Testis (tissue), 3 donors: ENCODE data around the gene USP47. TPM values are rescaled to one million over a fixed set of nuclear protein-coding genes. Genes with fewer than 3 reads are reported as not detected.

ENCODE experiments used
- DNase-seq: peaks from one replicate; pipeline ENCODE4 v3.0.0-alpha.2; 2019
- H3K27ac ChIP-seq, 2 donors: fragments of 200-600 bp; sonication (generic); one replicate each; pipeline ENCODE4 v1.5.1; 2019
- H3K27me3 ChIP-seq: fragments of 200-600 bp; sonication (generic); one replicate; pipeline ENCODE4 v1.5.1; 2019
- H3K36me3 ChIP-seq: fragments of 200-600 bp; sonication (generic); one replicate; pipeline ENCODE4 v1.5.1; 2017; ENCODE audit warnings: low read depth; ENCODE audit errors: missing control alignments
- H3K4me1 ChIP-seq: fragments of 200-600 bp; sonication (generic); one replicate; pipeline ENCODE4 v1.5.1; 2019
- H3K4me3 ChIP-seq, 2 donors: fragments of 200-600 bp; sonication (generic); one replicate each; pipeline ENCODE4 v1.5.1; 2017 to 2019
- H3K9me3 ChIP-seq: fragments of 200-600 bp; sonication (generic); one replicate; pipeline ENCODE4 v1.5.1; 2017
- POLR2A ChIP-seq: fragments of 450-650 bp; IDR thresholded peaks from one replicate; pipeline ENCODE4 v1.6.1; 2017; ENCODE audit warnings: antibody characterized with exemption, mild to moderate bottlenecking, moderate library complexity
- WGBS, 2 donors: methylation state at CpG; one replicate each; pipeline ENCODE4 v1.1.5; 2018; 5-methylcytosine and 5-hydroxymethylcytosine counted together
- intact Hi-C: fragments of 100-400 bp; cut with DNase I; formaldehyde crosslinking; loops from one replicate; pipeline ENCODE4 v1.15.1; 2023; ENCODE audit warnings: low total_unique reads
- polyA plus RNA-seq: library from polyadenylated mRNA; stranded (reverse); fragments of 350-450 nt; fragmentation: Illumina TruSeq; extraction: RNeasy Lipid Tissue Mini Kit (QIAGEN cat#74804); gene quantifications from one replicate; pipeline ENCODE4 v1.2.3, GENCODE V29; 2014; ENCODE audit warnings: low read depth, low replicate concordance; ENCODE audit not compliant: insufficient read depth
- total RNA-seq, 2 donors: library from RNA; depleted of rRNA; stranded (reverse); fragments of >200 nt; gene quantifications; one replicate each; pipeline ENCODE4 v1.2.3, GENCODE V29; 2016
- TF ChIP-seq, protein P1 (sequence below), 3 experiments: fragments of 450-650 bp in 2 of 3; fragments of 200-600 bp in 1 of 3; sonication (generic) in 1 of 3; IDR thresholded peaks; one replicate each; pipeline ENCODE4 v1.5.1; 2016 to 2019; ENCODE audit warnings: antibody characterized with exemption in 3 of 3, mild to moderate bottlenecking in 2 of 3, moderate library complexity in 1 of 3

USP47 gene
- total and polyA plus RNA-seq, 3 donors from 2014 or later = 35.1 to 111 (median 102) TPM

DNA sequence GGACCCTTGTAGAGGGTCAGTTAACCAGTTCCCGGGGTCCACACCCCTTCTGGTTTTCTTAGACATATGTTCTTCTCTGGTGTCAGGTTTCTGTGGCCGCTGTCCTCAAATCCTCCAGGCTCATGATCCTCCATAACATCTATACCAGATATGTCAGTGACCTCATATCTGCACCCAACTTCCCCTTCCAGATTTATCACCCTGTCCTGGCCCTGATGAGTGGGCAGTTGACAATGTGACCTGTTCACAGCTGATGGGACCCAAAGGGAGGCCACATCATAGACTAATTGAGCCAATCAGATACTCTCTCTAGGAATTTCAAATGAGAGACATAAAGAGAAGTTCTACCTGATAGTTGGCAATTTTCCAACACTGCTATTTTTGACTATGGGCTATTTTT is 161.6 kb downstream of the USP47 start:
- WGBS, 2 donors = 91 to 97% methylated on average over 2 of the region's 2 CpGs
- no peak for DNase-seq
- intact Hi-C loops = no loop called here
- no peaks in the 10 kb centered on the region for H3K9me3 ChIP-seq
- no peak for TF ChIP-seq POLR2A
- TF ChIP-seq, protein P1, sequence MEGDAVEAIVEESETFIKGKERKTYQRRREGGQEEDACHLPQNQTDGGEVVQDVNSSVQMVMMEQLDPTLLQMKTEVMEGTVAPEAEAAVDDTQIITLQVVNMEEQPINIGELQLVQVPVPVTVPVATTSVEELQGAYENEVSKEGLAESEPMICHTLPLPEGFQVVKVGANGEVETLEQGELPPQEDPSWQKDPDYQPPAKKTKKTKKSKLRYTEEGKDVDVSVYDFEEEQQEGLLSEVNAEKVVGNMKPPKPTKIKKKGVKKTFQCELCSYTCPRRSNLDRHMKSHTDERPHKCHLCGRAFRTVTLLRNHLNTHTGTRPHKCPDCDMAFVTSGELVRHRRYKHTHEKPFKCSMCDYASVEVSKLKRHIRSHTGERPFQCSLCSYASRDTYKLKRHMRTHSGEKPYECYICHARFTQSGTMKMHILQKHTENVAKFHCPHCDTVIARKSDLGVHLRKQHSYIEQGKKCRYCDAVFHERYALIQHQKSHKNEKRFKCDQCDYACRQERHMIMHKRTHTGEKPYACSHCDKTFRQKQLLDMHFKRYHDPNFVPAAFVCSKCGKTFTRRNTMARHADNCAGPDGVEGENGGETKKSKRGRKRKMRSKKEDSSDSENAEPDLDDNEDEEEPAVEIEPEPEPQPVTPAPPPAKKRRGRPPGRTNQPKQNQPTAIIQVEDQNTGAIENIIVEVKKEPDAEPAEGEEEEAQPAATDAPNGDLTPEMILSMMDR (IDR thresholded peaks at IDR 0.05) = no peak
- no peaks in the 10 kb centered on the region for H3K27me3 ChIP-seq
- H3K4me3 ChIP-seq = no peak overlapping the region
- no peak overlapping the region for H3K27ac ChIP-seq
- no peaks in the 10 kb centered on the region for H3K36me3 ChIP-seq
- H3K4me1 ChIP-seq = peaks cover 9% of the 10 kb centered on the region

DNA sequence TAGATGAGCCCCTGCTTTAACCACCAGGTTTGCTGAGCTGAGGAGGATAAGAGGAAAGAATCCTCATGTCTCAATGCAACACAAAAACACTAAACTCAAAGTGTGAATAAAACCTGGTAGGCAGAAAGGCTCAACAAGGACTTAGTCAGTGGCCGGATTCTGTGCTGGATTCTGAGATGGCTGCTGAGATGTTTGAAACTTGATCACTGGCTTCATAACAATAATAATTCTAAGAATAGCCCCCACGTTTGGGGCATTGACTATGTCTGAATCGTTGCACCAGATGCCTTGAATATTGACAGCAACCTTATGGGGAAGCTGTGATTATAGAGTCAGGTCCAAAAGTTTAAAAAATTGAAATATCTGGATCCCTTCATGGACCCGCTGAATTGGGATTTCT is 162.0 kb downstream of the USP47 start:
- no peaks in the 10 kb centered on the region for H3K27me3 ChIP-seq
- H3K4me3 ChIP-seq = no peak overlapping the region
- intact Hi-C loops = no loop called here
- no peaks in the 10 kb centered on the region for H3K9me3 ChIP-seq
- H3K27ac ChIP-seq = no peak overlapping the region
- no peaks in the 10 kb centered on the region for H3K36me3 ChIP-seq
- WGBS, 2 donors = 82 to 88% methylated on average over 4 of the region's 4 CpGs
- no peak for DNase-seq
- TF ChIP-seq POLR2A = no peak
- TF ChIP-seq, protein P1 (IDR thresholded peaks at IDR 0.05) = no peak
- H3K4me1 ChIP-seq = peaks cover 9% of the 10 kb centered on the region

DNA sequence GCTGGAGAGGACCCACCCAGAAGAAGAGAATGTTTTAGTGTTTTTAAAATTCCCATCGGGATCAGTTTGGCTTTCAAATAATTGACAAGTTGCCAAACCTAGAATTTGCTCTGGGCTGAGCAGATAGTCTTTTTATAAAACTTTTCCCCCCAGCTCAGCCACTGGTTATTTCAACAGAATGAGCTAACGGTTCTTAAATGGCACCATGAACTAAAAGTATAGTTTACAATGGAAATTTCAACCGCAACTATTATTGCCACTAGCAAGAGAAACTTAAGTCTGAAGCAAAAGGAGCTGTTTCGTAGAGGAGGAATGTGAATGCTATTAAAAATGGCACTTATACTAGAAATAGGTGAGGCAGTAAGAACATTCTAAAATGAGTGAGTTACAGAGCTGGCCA is 163.3 kb downstream of the USP47 start:
- TF ChIP-seq, protein P1 (IDR thresholded peaks at IDR 0.05) = no peak
- no peak for TF ChIP-seq POLR2A
- DNase-seq = no peak
- no peaks in the 10 kb centered on the region for H3K9me3 ChIP-seq
- 48 to 70% methylated on average over 4 of the region's 4 CpGs for WGBS, 2 donors
- H3K36me3 ChIP-seq = no peaks in the 10 kb centered on the region
- no peaks in the 10 kb centered on the region for H3K27me3 ChIP-seq
- H3K4me1 ChIP-seq = peaks cover 9% of the 10 kb centered on the region
- intact Hi-C loops = no loop called here
- H3K4me3 ChIP-seq = no peak overlapping the region
- H3K27ac ChIP-seq = no peak overlapping the region

DNA sequence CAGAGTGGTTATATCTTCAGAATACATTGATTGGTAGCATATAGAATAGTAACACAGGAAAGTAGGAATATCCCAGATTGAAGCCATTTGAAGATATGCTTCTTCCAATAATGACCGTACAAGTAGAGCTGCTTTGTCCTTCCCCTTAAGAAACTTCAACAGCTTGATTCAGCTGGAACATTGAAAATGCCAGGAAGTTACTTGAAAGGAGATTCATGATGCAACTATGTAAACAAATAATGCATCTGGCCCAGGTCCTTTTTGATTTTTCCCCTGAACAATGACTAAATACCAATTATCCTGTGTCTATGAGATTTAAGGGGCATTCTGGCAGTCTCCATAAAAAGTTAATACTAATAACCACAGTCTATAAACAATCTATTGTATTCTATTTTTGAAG is 163.7 kb downstream of the USP47 start:
- intact Hi-C loops = no loop called here
- TF ChIP-seq POLR2A = no peak
- TF ChIP-seq, protein P1 (IDR thresholded peaks at IDR 0.05) = no peak
- peaks cover 9% of the 10 kb centered on the region for H3K4me1 ChIP-seq
- no peaks in the 10 kb centered on the region for H3K9me3 ChIP-seq
- H3K36me3 ChIP-seq = no peaks in the 10 kb centered on the region
- H3K27ac ChIP-seq = no peak overlapping the region
- 47 to 69% methylated on average over 1 of the region's 1 CpG for WGBS, 2 donors
- H3K4me3 ChIP-seq = no peak overlapping the region
- no peaks in the 10 kb centered on the region for H3K27me3 ChIP-seq
- no peak for DNase-seq

DNA sequence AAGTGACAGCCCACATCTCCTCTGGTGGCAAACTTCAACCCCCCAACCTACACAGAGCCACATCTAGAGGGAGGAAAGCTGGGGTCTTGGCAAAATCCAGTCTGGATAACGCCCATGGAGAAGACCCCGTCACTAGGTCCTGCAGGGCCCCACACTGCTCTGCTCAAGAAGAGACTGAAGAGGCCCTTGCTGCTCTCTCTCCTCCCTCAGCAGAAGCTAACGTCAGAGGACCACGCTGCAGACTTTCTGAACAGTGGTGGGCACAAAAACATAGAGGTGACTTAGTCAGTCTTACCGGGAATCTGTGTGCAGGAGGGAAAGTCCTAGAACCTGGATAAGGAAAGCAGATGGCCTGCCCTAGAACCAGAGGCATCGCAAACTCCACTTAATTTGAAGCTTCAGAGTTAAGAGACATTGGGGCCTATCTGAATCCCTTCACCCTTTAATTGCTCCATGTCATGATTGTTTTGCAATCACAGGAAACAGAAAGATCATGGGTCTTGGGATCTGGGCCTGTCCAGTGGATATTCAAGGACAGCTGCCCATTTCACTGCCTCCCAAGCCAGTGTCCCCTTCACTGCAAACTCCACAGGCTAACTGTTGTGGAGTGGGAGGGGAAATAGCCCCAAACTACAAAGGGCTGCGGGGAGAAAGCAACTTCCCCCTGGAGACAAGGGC is 164.9 kb downstream of the USP47 start:
- intact Hi-C loops = no loop called here
- Histone ChIP-seq H3K27me3 (no peaks in the 10 kb centered on the region), H3K36me3 (no peaks in the 10 kb centered on the region), H3K4me3 (no peak overlapping the region), H3K9me3 (no peaks in the 10 kb centered on the region), H3K27ac (no peak overlapping the region), H3K4me1 (peaks cover 9% of the 10 kb centered on the region)
- TF ChIP-seq, protein P1 (IDR thresholded peaks at IDR 0.05) = no peak
- TF ChIP-seq POLR2A = no peak
- WGBS, 2 donors = 95 to 96% methylated on average over 6 to 7 of the region's 7 CpGs
- DNase-seq = no peak
